IPS-20b (cell line): ENCODE measurements around the gene HFE.
"Not testable (repeated sequence)": the region's sequence is repeated elsewhere in the genome, so short reads cannot be mapped to it uniquely, and the experiment has no call there.

Source experiments
- H3K27ac ChIP-seq: one replicate; pipeline ENCODE4 v1.5.1; 2013; ENCODE audit warnings: low read length
- H3K27me3 ChIP-seq: 2 replicates; pipeline ENCODE4 v1.6.1; 2013; ENCODE audit warnings: mild to moderate bottlenecking, low read length, inconsistent platforms; ENCODE audit not compliant: insufficient read depth
- H3K36me3 ChIP-seq: 2 replicates; pipeline ENCODE4 v1.6.1; 2013; ENCODE audit warnings: low read depth, mild to moderate bottlenecking, inconsistent platforms, low read length, moderate library complexity; ENCODE audit not compliant: insufficient read depth
- H3K4me1 ChIP-seq: 2 replicates; pipeline ENCODE4 v1.6.1; 2013; ENCODE audit warnings: mild to moderate bottlenecking, control low read depth, inconsistent platforms, low read length, moderate library complexity; ENCODE audit not compliant: insufficient read depth
- H3K4me3 ChIP-seq: 2 replicates; pipeline ENCODE4 v1.5.1; 2013; ENCODE audit warnings: mild to moderate bottlenecking, low read length, inconsistent platforms
- H3K9ac ChIP-seq: 2 replicates; pipeline ENCODE4 v1.6.1; 2013; ENCODE audit warnings: low read depth, mild to moderate bottlenecking, inconsistent platforms, low read length, moderate library complexity
- H3K9me3 ChIP-seq: 2 replicates; pipeline ENCODE4 v1.6.1; 2013; ENCODE audit warnings: mild to moderate bottlenecking, low read depth, low read length, inconsistent platforms; ENCODE audit not compliant: insufficient read depth

HFE gene

DNA sequence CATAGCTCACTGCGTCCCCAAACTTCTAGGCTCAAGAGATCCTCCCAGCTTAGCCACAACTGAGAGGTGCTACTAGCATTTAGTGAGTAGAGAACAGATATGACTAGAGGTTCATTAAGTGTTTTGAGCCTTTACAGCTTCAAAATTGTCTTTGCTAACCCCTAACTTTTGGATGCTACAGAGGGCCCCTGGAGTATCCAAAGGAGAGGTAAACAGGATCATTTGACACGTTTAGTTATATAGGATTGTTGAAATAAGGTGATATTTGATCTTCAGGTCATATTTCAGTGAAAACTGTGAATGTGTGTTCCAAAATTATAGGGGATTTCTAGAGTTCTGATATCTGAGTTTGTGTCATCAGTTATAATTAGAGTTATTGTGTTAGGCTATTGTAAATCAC is 19.2 kb upstream of the HFE start:
- Histone ChIP-seq H3K9me3 (no peaks in the 10 kb centered on the region), H3K36me3 (no peaks in the 10 kb centered on the region), H3K4me3 (no peak overlapping the region), H3K27me3 (no peaks in the 10 kb centered on the region), H3K27ac (no peak overlapping the region), H3K9ac (no peak overlapping the region), H3K4me1 (peaks cover 3% of the 10 kb centered on the region; the same call in 1 of the 2 replicates)

DNA sequence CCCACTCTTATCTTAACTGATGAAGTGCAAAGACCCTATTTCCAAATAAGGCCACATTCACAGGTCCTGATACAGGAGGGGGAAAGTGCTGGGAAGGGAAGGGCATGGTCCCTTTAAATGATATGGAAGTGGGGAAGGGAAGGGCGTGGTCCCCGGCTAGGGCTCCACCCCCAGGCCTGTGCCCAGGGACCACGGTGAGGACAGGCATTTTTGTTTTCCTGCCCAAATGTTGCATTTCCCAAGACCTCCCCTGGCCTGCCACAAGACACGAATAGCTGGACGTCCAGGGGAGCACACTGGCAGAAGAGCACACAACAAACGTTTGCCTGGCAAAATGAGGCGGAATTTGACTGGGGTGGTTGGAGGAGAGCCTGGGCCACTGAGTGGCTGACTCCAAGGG is 16.1 kb upstream of the HFE start:
- Histone ChIP-seq H3K9me3 (no peaks in the 10 kb centered on the region), H3K9ac (no peak overlapping the region), H3K4me1 (peaks cover 5% of the 10 kb centered on the region; the same call in 1 of the 2 replicates), H3K27ac (no peak overlapping the region), H3K36me3 (no peaks in the 10 kb centered on the region), H3K27me3 (no peaks in the 10 kb centered on the region), H3K4me3 (no peak overlapping the region)

DNA sequence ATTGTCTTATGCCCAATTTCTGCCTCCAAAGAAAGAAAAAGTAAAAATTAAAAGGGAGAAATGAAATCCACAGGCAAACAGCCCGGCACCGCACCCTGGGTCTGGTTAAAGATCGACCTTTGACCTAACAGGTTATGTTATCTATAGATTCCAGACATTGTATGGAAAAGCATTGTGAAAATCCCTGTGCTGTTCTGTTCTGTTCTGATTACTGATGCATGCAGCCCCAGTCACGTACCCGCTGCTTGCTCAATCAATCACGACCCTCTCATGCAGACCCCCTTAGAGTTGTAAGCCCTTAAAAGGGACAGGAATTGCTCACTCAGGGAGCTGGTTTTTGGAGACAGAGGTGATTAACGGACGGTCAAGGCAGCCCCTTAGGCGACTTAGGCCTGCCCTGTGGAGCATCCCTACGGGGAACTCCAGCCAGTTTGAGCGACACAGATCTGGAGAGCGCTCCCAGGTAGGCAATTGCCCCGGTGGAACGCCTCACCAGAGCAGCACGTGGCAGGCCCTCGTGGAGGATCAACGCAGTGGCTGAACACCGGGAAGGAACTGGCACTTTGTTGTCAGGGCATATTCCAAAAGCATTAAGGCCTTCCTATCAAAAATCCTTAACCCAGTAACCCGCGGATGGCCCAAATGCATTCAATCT is 12.0 kb upstream of the HFE start:
- Histone ChIP-seq H3K9me3 (no peaks in the 10 kb centered on the region), H3K4me1 (peaks cover 5% of the 10 kb centered on the region; the same call in 1 of the 2 replicates), H3K27ac (no peak overlapping the region), H3K27me3 (no peaks in the 10 kb centered on the region), H3K9ac (no peak overlapping the region), H3K4me3 (no peak overlapping the region), H3K36me3 (no peaks in the 10 kb centered on the region)

DNA sequence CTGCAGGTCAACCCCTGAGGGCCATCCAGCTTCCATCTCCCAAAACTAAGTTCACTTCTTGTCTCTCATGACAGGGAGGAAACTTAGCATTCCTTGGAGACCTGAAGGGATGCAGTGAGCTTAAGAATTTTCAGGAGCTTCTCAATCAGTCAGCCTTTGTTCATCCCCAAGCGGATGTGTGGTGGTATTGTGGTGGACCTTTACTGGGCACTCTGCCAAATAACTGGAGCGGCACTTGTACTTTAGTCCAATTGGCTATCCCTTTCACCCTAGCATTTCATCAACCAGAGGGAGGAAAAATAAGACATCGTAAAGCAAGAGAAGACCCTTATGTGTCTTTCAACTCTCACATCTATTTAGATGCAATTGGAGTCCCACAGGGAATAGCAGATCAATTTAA is 9.2 kb upstream of the HFE start:
- not testable (repeated sequence) for H3K4me1 ChIP-seq, H3K27ac ChIP-seq, H3K9ac ChIP-seq, H3K4me3 ChIP-seq, H3K27me3 ChIP-seq, H3K9me3 ChIP-seq, H3K36me3 ChIP-seq

DNA sequence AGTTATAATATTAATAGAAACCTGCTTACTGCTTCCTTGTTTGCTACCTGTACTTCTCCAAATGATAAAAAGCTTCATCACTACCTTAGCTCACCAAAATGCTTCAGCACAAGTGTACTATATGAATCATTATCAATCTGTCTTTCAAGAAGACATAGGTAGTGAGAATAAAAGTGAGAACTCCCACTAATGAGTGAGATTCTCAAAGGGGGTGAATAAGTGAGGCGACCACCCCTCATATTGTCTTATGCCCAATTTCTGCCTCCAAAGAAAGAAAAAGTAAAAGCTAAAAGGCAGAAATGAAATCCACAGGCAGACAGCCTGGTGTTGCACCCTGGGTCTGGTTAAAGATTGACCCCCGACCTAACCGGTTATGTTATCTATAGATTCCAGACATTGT is 6.1 kb upstream of the HFE start:
- H3K27me3 ChIP-seq, H3K27ac ChIP-seq, H3K9me3 ChIP-seq, H3K36me3 ChIP-seq, H3K4me1 ChIP-seq, H3K4me3 ChIP-seq, H3K9ac ChIP-seq: not testable (repeated sequence)

DNA sequence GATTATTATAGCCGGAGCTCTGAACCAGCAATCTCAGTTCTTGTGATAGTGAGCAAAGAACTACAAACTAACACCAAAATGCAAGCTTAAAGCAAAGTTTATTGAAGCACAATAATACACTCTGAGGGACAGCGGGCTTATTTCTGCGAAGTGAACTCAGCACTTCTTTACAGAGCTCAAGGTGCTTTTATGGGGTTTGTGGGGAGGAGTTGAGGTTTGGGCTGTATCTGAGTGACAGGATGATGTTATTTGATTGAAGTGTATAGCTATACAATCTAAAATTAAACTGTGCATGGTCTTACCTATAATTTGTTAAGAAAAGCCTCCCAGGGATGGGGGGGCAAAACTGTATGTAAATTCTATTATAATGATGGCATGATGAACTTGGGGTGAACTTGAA is 1.0 kb upstream of the HFE start:
- peaks cover 5% of the 10 kb centered on the region; the same call in 1 of the 2 replicates for H3K9me3 ChIP-seq
- H3K27me3 ChIP-seq = no peaks in the 10 kb centered on the region
- H3K9ac ChIP-seq = no peak overlapping the region
- H3K4me1 ChIP-seq = no peaks in the 10 kb centered on the region; the same call in 1 of the 2 replicates
- no peaks in the 10 kb centered on the region for H3K36me3 ChIP-seq
- no peak overlapping the region for H3K27ac ChIP-seq
- no peak overlapping the region for H3K4me3 ChIP-seq

DNA sequence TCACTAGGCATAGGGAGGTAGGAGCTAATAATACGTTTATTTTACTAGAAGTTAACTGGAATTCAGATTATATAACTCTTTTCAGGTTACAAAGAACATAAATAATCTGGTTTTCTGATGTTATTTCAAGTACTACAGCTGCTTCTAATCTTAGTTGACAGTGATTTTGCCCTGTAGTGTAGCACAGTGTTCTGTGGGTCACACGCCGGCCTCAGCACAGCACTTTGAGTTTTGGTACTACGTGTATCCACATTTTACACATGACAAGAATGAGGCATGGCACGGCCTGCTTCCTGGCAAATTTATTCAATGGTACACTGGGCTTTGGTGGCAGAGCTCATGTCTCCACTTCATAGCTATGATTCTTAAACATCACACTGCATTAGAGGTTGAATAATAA is 1.1 kb downstream of the HFE start:
- Histone ChIP-seq H3K36me3 (no peaks in the 10 kb centered on the region), H3K4me3 (peak overlapping the region; percentile 80), H3K9me3 (no peaks in the 10 kb centered on the region), H3K4me1 (no peaks in the 10 kb centered on the region; the same call in 1 of the 2 replicates), H3K27me3 (no peaks in the 10 kb centered on the region), H3K9ac (no peak overlapping the region; the same call in 1 of the 2 replicates), H3K27ac (no peak overlapping the region)

DNA sequence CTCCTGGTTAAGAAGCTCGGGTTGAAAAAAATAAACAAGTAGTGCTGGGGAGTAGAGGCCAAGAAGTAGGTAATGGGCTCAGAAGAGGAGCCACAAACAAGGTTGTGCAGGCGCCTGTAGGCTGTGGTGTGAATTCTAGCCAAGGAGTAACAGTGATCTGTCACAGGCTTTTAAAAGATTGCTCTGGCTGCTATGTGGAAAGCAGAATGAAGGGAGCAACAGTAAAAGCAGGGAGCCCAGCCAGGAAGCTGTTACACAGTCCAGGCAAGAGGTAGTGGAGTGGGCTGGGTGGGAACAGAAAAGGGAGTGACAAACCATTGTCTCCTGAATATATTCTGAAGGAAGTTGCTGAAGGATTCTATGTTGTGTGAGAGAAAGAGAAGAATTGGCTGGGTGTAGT is 2.0 kb downstream of the HFE start:
- H3K9ac ChIP-seq = no peak overlapping the region
- H3K4me3 ChIP-seq = no peak overlapping the region
- H3K27me3 ChIP-seq = no peaks in the 10 kb centered on the region
- no peaks in the 10 kb centered on the region; the same call in 1 of the 2 replicates for H3K4me1 ChIP-seq
- H3K27ac ChIP-seq = no peak overlapping the region
- H3K9me3 ChIP-seq = no peaks in the 10 kb centered on the region
- no peaks in the 10 kb centered on the region for H3K36me3 ChIP-seq

DNA sequence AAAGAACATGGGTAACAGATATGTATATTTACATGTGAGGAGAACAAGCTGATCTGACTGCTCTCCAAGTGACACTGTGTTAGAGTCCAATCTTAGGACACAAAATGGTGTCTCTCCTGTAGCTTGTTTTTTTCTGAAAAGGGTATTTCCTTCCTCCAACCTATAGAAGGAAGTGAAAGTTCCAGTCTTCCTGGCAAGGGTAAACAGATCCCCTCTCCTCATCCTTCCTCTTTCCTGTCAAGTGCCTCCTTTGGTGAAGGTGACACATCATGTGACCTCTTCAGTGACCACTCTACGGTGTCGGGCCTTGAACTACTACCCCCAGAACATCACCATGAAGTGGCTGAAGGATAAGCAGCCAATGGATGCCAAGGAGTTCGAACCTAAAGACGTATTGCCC is 5.2 kb downstream of the HFE start:
- H3K27me3 ChIP-seq = no peaks in the 10 kb centered on the region

DNA sequence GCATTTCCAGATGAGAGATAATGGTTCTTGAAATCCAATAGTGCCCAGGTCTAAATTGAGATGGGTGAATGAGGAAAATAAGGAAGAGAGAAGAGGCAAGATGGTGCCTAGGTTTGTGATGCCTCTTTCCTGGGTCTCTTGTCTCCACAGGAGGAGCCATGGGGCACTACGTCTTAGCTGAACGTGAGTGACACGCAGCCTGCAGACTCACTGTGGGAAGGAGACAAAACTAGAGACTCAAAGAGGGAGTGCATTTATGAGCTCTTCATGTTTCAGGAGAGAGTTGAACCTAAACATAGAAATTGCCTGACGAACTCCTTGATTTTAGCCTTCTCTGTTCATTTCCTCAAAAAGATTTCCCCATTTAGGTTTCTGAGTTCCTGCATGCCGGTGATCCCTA is 6.8 kb downstream of the HFE start:
- H3K4me1 ChIP-seq = no peaks in the 10 kb centered on the region
- no peak overlapping the region for H3K27ac ChIP-seq
- H3K27me3 ChIP-seq = no peaks in the 10 kb centered on the region
- H3K36me3 ChIP-seq = no peaks in the 10 kb centered on the region
- H3K4me3 ChIP-seq = no peak overlapping the region
- H3K9ac ChIP-seq = no peak overlapping the region
- no peaks in the 10 kb centered on the region for H3K9me3 ChIP-seq

More for the DNA sequence above, 5.2 kb downstream of the HFE start:
- Histone ChIP-seq H3K27ac (no peak overlapping the region), H3K36me3 (no peaks in the 10 kb centered on the region), H3K9ac (no peak overlapping the region), H3K4me3 (no peak overlapping the region), H3K4me1 (no peaks in the 10 kb centered on the region; the same call in 1 of the 2 replicates), H3K9me3 (no peaks in the 10 kb centered on the region)

DNA sequence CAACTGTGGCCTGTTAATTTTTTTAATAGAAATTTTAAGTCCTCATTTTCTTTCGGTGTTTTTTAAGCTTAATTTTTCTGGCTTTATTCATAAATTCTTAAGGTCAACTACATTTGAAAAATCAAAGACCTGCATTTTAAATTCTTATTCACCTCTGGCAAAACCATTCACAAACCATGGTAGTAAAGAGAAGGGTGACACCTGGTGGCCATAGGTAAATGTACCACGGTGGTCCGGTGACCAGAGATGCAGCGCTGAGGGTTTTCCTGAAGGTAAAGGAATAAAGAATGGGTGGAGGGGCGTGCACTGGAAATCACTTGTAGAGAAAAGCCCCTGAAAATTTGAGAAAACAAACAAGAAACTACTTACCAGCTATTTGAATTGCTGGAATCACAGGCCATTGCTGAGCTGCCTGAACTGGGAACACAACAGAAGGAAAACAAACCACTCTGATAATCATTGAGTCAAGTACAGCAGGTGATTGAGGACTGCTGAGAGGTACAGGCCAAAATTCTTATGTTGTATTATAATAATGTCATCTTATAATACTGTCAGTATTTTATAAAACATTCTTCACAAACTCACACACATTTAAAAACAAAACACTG is 10.1 kb downstream of the HFE start:
- no peaks in the 10 kb centered on the region for H3K27me3 ChIP-seq
- H3K9ac ChIP-seq = no peak overlapping the region
- H3K4me1 ChIP-seq = no peaks in the 10 kb centered on the region
- H3K9me3 ChIP-seq = no peaks in the 10 kb centered on the region
- H3K4me3 ChIP-seq = no peak overlapping the region
- H3K36me3 ChIP-seq = no peaks in the 10 kb centered on the region
- H3K27ac ChIP-seq = no peak overlapping the region

DNA sequence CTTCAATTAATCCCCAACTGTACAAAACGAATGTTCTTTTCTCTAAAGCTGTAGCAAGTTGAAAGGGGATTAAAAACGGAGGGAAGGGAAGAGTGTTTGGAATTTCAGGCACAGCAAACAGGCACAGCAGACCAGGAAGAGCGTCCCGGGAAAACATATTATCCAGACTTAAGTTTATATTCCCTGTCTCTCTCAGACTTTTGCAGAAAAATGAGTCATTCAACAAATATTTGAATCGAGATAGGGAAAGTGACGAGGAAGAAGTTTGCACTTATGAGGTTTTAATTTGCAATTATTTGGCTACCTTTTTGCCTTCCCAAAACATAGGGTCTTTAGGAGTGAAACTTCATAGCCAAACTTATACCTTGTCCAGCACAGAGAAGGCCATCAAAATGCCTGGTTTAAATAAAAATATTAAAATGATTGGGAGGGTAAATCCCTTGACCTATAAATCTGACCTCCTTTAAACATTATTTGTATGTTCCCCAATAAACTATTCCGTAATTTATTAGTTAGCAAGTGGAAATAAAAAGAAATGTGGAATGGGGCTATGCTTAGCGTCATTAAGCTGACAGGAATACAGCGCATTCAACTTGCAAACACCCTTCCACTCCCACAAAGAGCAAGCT is 16.0 kb downstream of the HFE start:
- Histone ChIP-seq H3K27ac (peak overlapping the region; percentile 55), H3K4me3 (peak overlapping the region; percentile 57; the same call in 1 of the 2 replicates), H3K9me3 (peaks cover 14% of the 10 kb centered on the region), H3K27me3 (no peaks in the 10 kb centered on the region), H3K9ac (peak overlapping the region; percentile 77; the same call in 1 of the 2 replicates), H3K36me3 (no peaks in the 10 kb centered on the region), H3K4me1 (peaks cover 6% of the 10 kb centered on the region; the same call in 1 of the 2 replicates)
